BE2C (cell line): ENCODE data around the gene EXT2.

Source experiments
- DNase-seq: peaks from one replicate; pipeline ENCODE4 v3.0.0-alpha.2; 2020
- H3K27me3 ChIP-seq: fragments of 250-450 bp; sonication (Bioruptor Pico); 2 replicates; pipeline ENCODE4 v1.5.1; 2020; ENCODE audit warnings: mild to moderate bottlenecking
- H3K36me3 ChIP-seq: fragments of 250-450 bp; sonication (Bioruptor Pico); 2 replicates; pipeline ENCODE4 v1.5.1; 2020; ENCODE audit warnings: mild to moderate bottlenecking
- H3K4me1 ChIP-seq: fragments of 250-450 bp; sonication (Bioruptor Pico); 2 replicates; pipeline ENCODE4 v1.5.1; 2020
- H3K4me3 ChIP-seq: 2 replicates; pipeline ENCODE4 v1.5.1; 2011; ENCODE audit warnings: low read depth, low read length
- H3K9me3 ChIP-seq: fragments of 250-450 bp; sonication (Bioruptor Pico); 2 replicates; pipeline ENCODE4 v1.5.1; 2020
- CTCF ChIP-seq: IDR thresholded peaks from 2 replicates; pipeline ENCODE4 v1.5.1; 2012; ENCODE audit warnings: mild to moderate bottlenecking, low read depth, low read length

EXT2 gene

GRCh38 chr11:44258190-44258489, 162.7 kb downstream of the EXT2 start:
- DNase-seq = no peak
- H3K36me3 ChIP-seq = no peaks in the 10 kb centered on the region
- TF ChIP-seq CTCF = no peak

GRCh38 chr11:44258839-44259420, 163.5 kb downstream of the EXT2 start:
- no peaks in the 10 kb centered on the region for H3K27me3 ChIP-seq

More at GRCh38 chr11:44258190-44258489, 162.7 kb downstream of the EXT2 start:
- no peaks in the 10 kb centered on the region for H3K9me3 ChIP-seq
- no peaks in the 10 kb centered on the region for H3K27me3 ChIP-seq
- H3K4me1 ChIP-seq = no peaks in the 10 kb centered on the region
- H3K4me3 ChIP-seq = no peak overlapping the region

GRCh38 chr11:44260081-44260480, 164.6 kb downstream of the EXT2 start:
- no peaks in the 10 kb centered on the region for H3K27me3 ChIP-seq
- TF ChIP-seq CTCF = no peak
- H3K9me3 ChIP-seq = no peaks in the 10 kb centered on the region
- DNase-seq = no peak
- H3K4me3 ChIP-seq = no peak overlapping the region
- no peaks in the 10 kb centered on the region for H3K4me1 ChIP-seq
- no peaks in the 10 kb centered on the region for H3K36me3 ChIP-seq

More at GRCh38 chr11:44258839-44259420, 163.5 kb downstream of the EXT2 start:
- H3K4me3 ChIP-seq = no peak overlapping the region
- H3K9me3 ChIP-seq = no peaks in the 10 kb centered on the region
- no peaks in the 10 kb centered on the region for H3K36me3 ChIP-seq
- DNase-seq = no peak
- TF ChIP-seq CTCF = no peak
- no peaks in the 10 kb centered on the region for H3K4me1 ChIP-seq

- DNase-seq = no peak
- Histone ChIP-seq H3K4me1 (no peaks in the 10 kb centered on the region), H3K4me3 (no peak overlapping the region), H3K36me3 (no peaks in the 10 kb centered on the region), H3K9me3 (no peaks in the 10 kb centered on the region), H3K27me3 (no peaks in the 10 kb centered on the region)
- TF ChIP-seq CTCF = no peak
These were observed 166.5 kb downstream of the EXT2 start for GRCh38 chr11:44261800-44262591.

- no peaks in the 10 kb centered on the region for H3K27me3 ChIP-seq
- no peaks in the 10 kb centered on the region for H3K4me1 ChIP-seq
- TF ChIP-seq CTCF = no peak
- H3K9me3 ChIP-seq = no peaks in the 10 kb centered on the region
- no peak for DNase-seq
- H3K36me3 ChIP-seq = no peaks in the 10 kb centered on the region
- no peak overlapping the region for H3K4me3 ChIP-seq
These were observed 168.4 kb downstream of the EXT2 start for GRCh38 chr11:44263738-44264437.

GRCh38 chr11:44264438-44264749, 168.9 kb downstream of the EXT2 start:
- H3K4me3 ChIP-seq = no peak overlapping the region
- H3K4me1 ChIP-seq = no peaks in the 10 kb centered on the region
- H3K9me3 ChIP-seq = no peaks in the 10 kb centered on the region
- H3K36me3 ChIP-seq = no peaks in the 10 kb centered on the region
- DNase-seq = no peak
- no peak for TF ChIP-seq CTCF
- H3K27me3 ChIP-seq = no peaks in the 10 kb centered on the region
